OCI-LY7 (cell line): ENCODE measurements around the gene EIF4E2.

Experiments
- CTCF ChIP-seq: fragments of 200-600 bp; sonication (generic); conservative IDR thresholded peaks from 2 replicates; pipeline ENCODE4 v1.5.1; 2014; ENCODE audit warnings: mild to moderate bottlenecking, antibody characterized with exemption, low read length, moderate library complexity, mixed read lengths
- EZH2phosphoT487 ChIP-seq: fragments of 200-600 bp; sonication (generic); IDR thresholded peaks from 2 replicates; pipeline ENCODE4 v1.6.1; 2018; ENCODE audit warnings: low read depth, borderline replicate concordance, mild to moderate bottlenecking, mixed run types, antibody characterized with exemption, low read length, moderate library complexity, mixed read lengths

GRCh38 chr2:232529806-232530547, 20.5 kb upstream of the EIF4E2 start:
- TF ChIP-seq CTCF (no peak), EZH2phosphoT487 (no peak)
